Measurements from ENCODE around the gene OR4P4. TPM values are rescaled to one million over a fixed set of nuclear protein-coding genes. Genes with fewer than 3 reads are reported as not detected.

The OR4P4 gene
- total RNA-seq (2014; rRNA removed; shearing (Covaris generic)) = not detected in 2 replicates
- polyA plus RNA-seq (2014; cell fraction: nucleus; rRNA removed) = not detected in 2 replicates

GRCh38 chr11:55634813-55635212 is at the start of gene OR4P4:
Gene OR4P4 (plus strand): TSS chr11:55635113.
- DNase-seq (ENCODE audit: extremely low read depth, low read depth) = no peak

- no peak for DNase-seq (ENCODE audit: extremely low read depth, low read depth)
Measured at GRCh38 chr11:55607545-55607944, 27.4 kb upstream of the OR4P4 start, which contains the start of gene OR4C11. Gene OR4C11 (minus strand): TSS chr11:55607645. CDS start chr11:55604373, 3,272 bp downstream.

GRCh38 chr11:55624531-55624930 is 10.4 kb upstream of the OR4P4 start:
- no peak for DNase-seq (ENCODE audit: extremely low read depth, low read depth)

GRCh38 chr11:55648027-55648426 is 13.1 kb downstream of the OR4P4 start, which contains the start of gene OR4S2:
Gene OR4S2 (plus strand): TSS chr11:55648327. CDS start chr11:55650904, 2,577 bp downstream.
- no peak for DNase-seq (ENCODE audit: extremely low read depth, low read depth)

GRCh38 chr11:55652560-55652959 is 17.6 kb downstream of the OR4P4 start:
- DNase-seq (ENCODE audit: extremely low read depth, low read depth) = no peak

- no peak for DNase-seq (ENCODE audit: extremely low read depth, low read depth)
Measured at GRCh38 chr11:55655096-55655495, 20.2 kb downstream of the OR4P4 start.

GRCh38 chr11:55658031-55658573 is 23.2 kb downstream of the OR4P4 start:
- no peak for DNase-seq (ENCODE audit: extremely low read depth, low read depth)

GRCh38 chr11:55658608-55659007 is 23.7 kb downstream of the OR4P4 start:
- no peak for DNase-seq (ENCODE audit: extremely low read depth, low read depth)

GRCh38 chr11:55661901-55662300 is 27.0 kb downstream of the OR4P4 start, which contains the start of gene OR4C6:
Gene OR4C6 (plus strand): TSS chr11:55662201. CDS start chr11:55665167, 2,966 bp downstream.
- no peak for DNase-seq (ENCODE audit: extremely low read depth, low read depth)

- DNase-seq (ENCODE audit: extremely low read depth, low read depth) = no peak
Measured at GRCh38 chr11:55669376-55669775, 34.5 kb downstream of the OR4P4 start.

GRCh38 chr11:55673860-55674259 is 38.9 kb downstream of the OR4P4 start:
- no peak for DNase-seq (ENCODE audit: extremely low read depth, low read depth)

Other genes starting within 250 kb of the OR4P4 start
- gene OR4C15, start 80.6 kb upstream of the OR4P4 start, total RNA-seq (2014; rRNA removed; shearing (Covaris generic)) = not detected in 2 replicates
- gene OR4C16, start 63.0 kb upstream of the OR4P4 start, total RNA-seq (2014; rRNA removed; shearing (Covaris generic)) = not detected in 2 replicates
- gene OR4C11, start 27.5 kb upstream of the OR4P4 start, total RNA-seq (2014; rRNA removed; shearing (Covaris generic)) = not detected in 2 replicates
- gene OR4S2, start 13.2 kb downstream of the OR4P4 start, total RNA-seq (2014; rRNA removed; shearing (Covaris generic)) = not detected in 2 replicates
- gene OR4C6, start 27.1 kb downstream of the OR4P4 start, total RNA-seq (2014; rRNA removed; shearing (Covaris generic)) = not detected in 2 replicates
- not detected in 2 replicates for gene OR5D13, start 138.3 kb downstream of the OR4P4 start, total RNA-seq (2014; rRNA removed; shearing (Covaris generic))
- gene OR5D14, start 160.4 kb downstream of the OR4P4 start, total RNA-seq (2014; rRNA removed; shearing (Covaris generic)) = not detected in 2 replicates
- not detected in 2 replicates for gene OR5L1, start 176.3 kb downstream of the OR4P4 start, total RNA-seq (2014; rRNA removed; shearing (Covaris generic))
- not detected in 2 replicates for gene OR5D18, start 184.5 kb downstream of the OR4P4 start, total RNA-seq (2014; rRNA removed; shearing (Covaris generic))
- not detected in 2 replicates for gene OR5L2, start 192.1 kb downstream of the OR4P4 start, total RNA-seq (2014; rRNA removed; shearing (Covaris generic))
- not detected in 2 replicates for gene OR5D16, start 203.6 kb downstream of the OR4P4 start, total RNA-seq (2014; rRNA removed; shearing (Covaris generic))
- gene TRIM51, start 248.2 kb downstream of the OR4P4 start, total RNA-seq (2014; rRNA removed; shearing (Covaris generic)) = not detected in 2 replicates

Measured in NCI-H460 (cell line).